BLaER1 treated with 17β-estradiol and CSF1 and Interleukin-3, amounts not matched to agents 10 nM and 100 nM (cell line): ENCODE measurements around the gene PCMT1.

ENCODE experiments used
- H3K27ac ChIP-seq, 11 experiments: shearing (Covaris generic); formaldehyde crosslinking; 2 replicates each; pipeline ENCODE4 v1.8.1; 2022
- H3K27me3 ChIP-seq, 11 experiments: shearing (Covaris generic); formaldehyde crosslinking; 2 replicates each; pipeline ENCODE4 v1.8.1; 2022
- H3K36me3 ChIP-seq, 11 experiments: shearing (Covaris generic); formaldehyde crosslinking; 2 replicates each; pipeline ENCODE4 v1.8.1; 2022
- H3K4me1 ChIP-seq, 10 experiments: shearing (Covaris generic); formaldehyde crosslinking; 2 replicates each; pipeline ENCODE4 v1.8.1; 2022
- H3K4me2 ChIP-seq, 11 experiments: shearing (Covaris generic); formaldehyde crosslinking; 2 replicates each; pipeline ENCODE4 v1.8.1; 2022
- H3K4me3 ChIP-seq, 10 experiments: shearing (Covaris generic); formaldehyde crosslinking; 2 replicates each; pipeline ENCODE4 v1.8.1; 2022
- H3K9ac ChIP-seq, 11 experiments: shearing (Covaris generic); formaldehyde crosslinking; 2 replicates each; pipeline ENCODE4 v1.8.1; 2022
- H3K9me3 ChIP-seq, 11 experiments: shearing (Covaris generic); formaldehyde crosslinking; replicated peaks in 1 of 11; 2 replicates each; pipeline ENCODE4 v1.8.1; 2022
- H4K20me1 ChIP-seq, 11 experiments: shearing (Covaris generic); formaldehyde crosslinking; 2 replicates each; pipeline ENCODE4 v1.8.1; 2022
- Cebpa-rat ChIP-seq, 11 experiments: shearing (Covaris generic); IDR thresholded peaks; 2 replicates each; pipeline ENCODE4 v1.8.1; 2022

The PCMT1 gene

GRCh38 chr6:149749594-149750135 lies at the start of gene PCMT1:
PCMT1 (plus strand) TSS chr6:149749741; CDS start chr6:149749902, 161 bp downstream.
- peaks cover 36 to 73% (median 56%) of the 10 kb centered on the region in 10 experiments for H3K4me1 ChIP-seq
- peaks cover 30 to 61% (median 47%) of the 10 kb centered on the region in 11 experiments; a peak in 20 of 22 replicates for H4K20me1 ChIP-seq
- H3K27ac ChIP-seq, result peak within 1 kb of the TSS; percentile 68 to 91 (median 87)
- H3K9ac ChIP-seq, result peak within 1 kb of the TSS; percentile 87 to 95 (median 91)
- H3K4me2 ChIP-seq, result peak within 1 kb of the TSS; percentile 89 to 97 (median 92)
- H3K36me3 ChIP-seq, result peaks cover 0 to 27% (median 4%) of the 10 kb centered on the region in 11 experiments; a peak in 6 of 22 replicates
- H3K9me3 ChIP-seq, result no peaks in the 10 kb centered on the region
- H3K27me3 ChIP-seq, result no peaks in the 10 kb centered on the region
- no peak for TF ChIP-seq Cebpa-rat (IDR thresholded peaks at IDR 0.05)
- H3K4me3 ChIP-seq, result peak within 1 kb of the TSS; percentile 75 to 100 (median 94)

GRCh38 chr6:149701714-149702113 lies 47.8 kb upstream of the PCMT1 start:
- no peak overlapping the region for H3K27ac ChIP-seq
- no peaks in the 10 kb centered on the region for H3K27me3 ChIP-seq
- H3K9ac ChIP-seq, result no peak overlapping the region
- peaks cover 0 to 8% (median 0%) of the 10 kb centered on the region in 10 experiments; a peak in 4 of 20 replicates for H3K4me1 ChIP-seq
- TF ChIP-seq Cebpa-rat (IDR thresholded peaks at IDR 0.05), result no peak
- peaks cover 97 to 100% (median 100%) of the 10 kb centered on the region in 11 experiments for H4K20me1 ChIP-seq
- no peaks in the 10 kb centered on the region for H3K9me3 ChIP-seq
- H3K4me2 ChIP-seq, result no peak overlapping the region
- no peak overlapping the region for H3K4me3 ChIP-seq
- H3K36me3 ChIP-seq, result peaks cover 46 to 85% (median 67%) of the 10 kb centered on the region in 11 experiments

DNA sequence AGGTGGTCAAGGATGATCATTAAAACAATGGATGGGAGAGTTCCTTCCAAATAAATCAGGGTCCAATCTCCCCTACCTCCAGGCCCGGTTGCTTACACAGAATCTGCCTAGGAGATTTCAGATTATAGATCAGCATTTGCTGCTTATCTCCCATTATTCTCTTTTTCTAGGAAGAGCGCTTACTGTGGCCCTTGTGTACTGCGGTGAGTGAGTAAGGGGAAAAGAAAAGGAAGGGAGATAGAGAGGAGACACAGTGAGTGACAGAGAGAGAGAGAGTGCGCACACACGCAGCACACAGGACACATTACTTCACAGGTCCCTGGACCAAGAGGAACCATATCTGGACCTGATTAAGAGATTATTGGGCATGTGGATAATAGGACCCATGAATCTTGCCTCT lies 37.8 kb upstream of the PCMT1 start:
- Histone ChIP-seq H3K27ac (no peak overlapping the region), H3K4me3 (no peak overlapping the region), H3K4me2 (no peak overlapping the region), H3K27me3 (no peaks in the 10 kb centered on the region), H3K9ac (no peak overlapping the region), H3K4me1 (peaks cover 18 to 59% (median 42%) of the 10 kb centered on the region in 10 experiments), H3K9me3 (no peaks in the 10 kb centered on the region), H4K20me1 (peaks cover 80 to 100% (median 100%) of the 10 kb centered on the region in 11 experiments), H3K36me3 (peaks cover 12 to 50% (median 29%) of the 10 kb centered on the region in 11 experiments; a peak in 20 of 22 replicates)
- TF ChIP-seq Cebpa-rat (IDR thresholded peaks at IDR 0.05), result no peak

GRCh38 chr6:149714442-149714841 lies 35.1 kb upstream of the PCMT1 start:
- no peak for TF ChIP-seq Cebpa-rat (IDR thresholded peaks at IDR 0.05)
- Histone ChIP-seq H3K4me3 (no peak overlapping the region), H3K9ac (no peak overlapping the region), H3K9me3 (no peaks in the 10 kb centered on the region), H3K4me2 (no peak overlapping the region), H3K36me3 (peaks cover 12 to 43% (median 29%) of the 10 kb centered on the region in 11 experiments; a peak in 20 of 22 replicates), H4K20me1 (peaks cover 58 to 83% (median 74%) of the 10 kb centered on the region in 11 experiments; a peak in 21 of 22 replicates), H3K4me1 (peaks cover 25 to 46% (median 32%) of the 10 kb centered on the region in 10 experiments), H3K27ac (no peak overlapping the region), H3K27me3 (no peaks in the 10 kb centered on the region)

DNA sequence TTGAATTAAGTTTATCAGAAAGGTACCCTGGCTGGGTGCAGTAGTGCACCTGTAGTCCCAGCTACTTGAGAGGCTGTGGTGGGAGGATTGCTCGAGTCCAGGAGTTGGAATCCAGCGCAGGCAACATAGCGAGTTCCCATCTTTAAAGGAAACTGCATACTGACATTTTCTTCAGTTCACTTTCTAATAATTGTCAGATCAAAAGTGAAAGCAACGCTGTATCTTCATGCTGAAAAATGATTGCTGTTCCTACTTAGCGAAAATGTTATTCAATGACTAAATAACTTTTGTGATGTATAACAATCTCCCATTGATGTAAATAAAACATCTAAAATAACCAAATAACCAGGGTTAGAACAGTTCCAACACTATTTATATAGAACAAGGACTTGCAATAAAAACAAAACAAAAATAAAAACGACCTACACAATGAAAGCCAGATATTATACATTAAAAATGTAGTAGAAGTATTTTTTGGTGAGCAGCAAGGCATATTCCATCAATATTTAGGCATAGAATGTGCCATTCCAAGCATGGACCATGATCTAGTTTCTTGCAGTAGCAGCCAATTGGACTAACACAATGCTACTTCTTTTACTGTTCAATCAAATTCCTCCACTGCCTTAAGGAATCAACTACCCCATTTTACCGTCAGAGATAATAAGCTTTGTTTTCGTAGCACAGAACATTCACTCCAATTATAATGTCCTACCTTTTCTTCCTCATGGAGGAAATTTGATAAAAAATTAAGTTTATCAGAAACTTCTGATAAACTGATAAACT lies 33.2 kb upstream of the PCMT1 start:
- peak overlapping the region in 9 of 11 experiments; percentile 29 to 97 (median 96); a peak in 16 of 22 replicates for H3K27ac ChIP-seq
- no peak for TF ChIP-seq Cebpa-rat (IDR thresholded peaks at IDR 0.05)
- peaks cover 18 to 28% (median 24%) of the 10 kb centered on the region in 10 experiments for H3K4me1 ChIP-seq
- peaks cover 39 to 63% (median 54%) of the 10 kb centered on the region in 11 experiments; a peak in 21 of 22 replicates for H4K20me1 ChIP-seq
- H3K9me3 ChIP-seq, result no peaks in the 10 kb centered on the region
- H3K4me3 ChIP-seq, result peak overlapping the region; percentile 89 to 99 (median 95)
- H3K27me3 ChIP-seq, result no peaks in the 10 kb centered on the region
- H3K36me3 ChIP-seq, result peaks cover 12 to 45% (median 24%) of the 10 kb centered on the region in 11 experiments; a peak in 20 of 22 replicates
- H3K9ac ChIP-seq, result peak overlapping the region; percentile 96 to 99 (median 98)
- peak overlapping the region; percentile 77 to 97 (median 92) for H3K4me2 ChIP-seq

GRCh38 chr6:149717255-149717587 lies 32.3 kb upstream of the PCMT1 start:
- peaks cover 18 to 27% (median 22%) of the 10 kb centered on the region in 10 experiments for H3K4me1 ChIP-seq
- peak overlapping the region; percentile 89 to 99 (median 95) for H3K4me3 ChIP-seq
- peak overlapping the region; percentile 77 to 97 (median 92) for H3K4me2 ChIP-seq
- H3K9me3 ChIP-seq, result no peaks in the 10 kb centered on the region
- peak overlapping the region; percentile 94 to 98 (median 96) for H3K27ac ChIP-seq
- peaks cover 12 to 48% (median 24%) of the 10 kb centered on the region in 11 experiments; a peak in 19 of 22 replicates for H3K36me3 ChIP-seq
- peaks cover 30 to 55% (median 46%) of the 10 kb centered on the region in 11 experiments; a peak in 21 of 22 replicates for H4K20me1 ChIP-seq
- H3K9ac ChIP-seq, result peak overlapping the region; percentile 96 to 99 (median 98)
- H3K27me3 ChIP-seq, result no peaks in the 10 kb centered on the region
- no peak for TF ChIP-seq Cebpa-rat (IDR thresholded peaks at IDR 0.05)

- no peak for TF ChIP-seq Cebpa-rat (IDR thresholded peaks at IDR 0.05)
- Histone ChIP-seq H4K20me1 (peaks cover 24 to 49% (median 40%) of the 10 kb centered on the region in 11 experiments; a peak in 21 of 22 replicates), H3K4me2 (peak within 1 kb of the TSS; percentile 77 to 97 (median 92)), H3K27ac (peak within 1 kb of the TSS; percentile 94 to 98 (median 96)), H3K27me3 (no peaks in the 10 kb centered on the region), H3K4me1 (peaks cover 18 to 27% (median 22%) of the 10 kb centered on the region in 10 experiments), H3K9me3 (no peaks in the 10 kb centered on the region), H3K4me3 (peak within 1 kb of the TSS; percentile 89 to 99 (median 95)), H3K36me3 (peaks cover 8 to 48% (median 23%) of the 10 kb centered on the region in 11 experiments; a peak in 19 of 22 replicates), H3K9ac (peak within 1 kb of the TSS; percentile 96 to 99 (median 98))
These were observed 31.7 kb upstream of the PCMT1 start, which contains the start of gene LATS1 for GRCh38 chr6:149717588-149718458. LATS1 (minus strand) TSS chr6:149718101; CDS start chr6:149702126, 15,975 bp downstream.

- no peak overlapping the region for H3K27ac ChIP-seq
- H3K9ac ChIP-seq, result no peak overlapping the region
- peaks cover 18 to 32% (median 24%) of the 10 kb centered on the region in 10 experiments for H3K4me1 ChIP-seq
- no peak overlapping the region for H3K4me2 ChIP-seq
- H3K4me3 ChIP-seq, result no peak overlapping the region
- no peaks in the 10 kb centered on the region for H3K9me3 ChIP-seq
- TF ChIP-seq Cebpa-rat (IDR thresholded peaks at IDR 0.05), result no peak
- peaks cover 9 to 32% (median 23%) of the 10 kb centered on the region in 11 experiments; a peak in 19 of 22 replicates for H4K20me1 ChIP-seq
- peaks cover 4 to 50% (median 26%) of the 10 kb centered on the region in 11 experiments for H3K36me3 ChIP-seq
- no peaks in the 10 kb centered on the region for H3K27me3 ChIP-seq
These were observed 30.0 kb upstream of the PCMT1 start for GRCh38 chr6:149719531-149719930.
